ENCODE data around the gene ARSA.

ARSA gene

DNA sequence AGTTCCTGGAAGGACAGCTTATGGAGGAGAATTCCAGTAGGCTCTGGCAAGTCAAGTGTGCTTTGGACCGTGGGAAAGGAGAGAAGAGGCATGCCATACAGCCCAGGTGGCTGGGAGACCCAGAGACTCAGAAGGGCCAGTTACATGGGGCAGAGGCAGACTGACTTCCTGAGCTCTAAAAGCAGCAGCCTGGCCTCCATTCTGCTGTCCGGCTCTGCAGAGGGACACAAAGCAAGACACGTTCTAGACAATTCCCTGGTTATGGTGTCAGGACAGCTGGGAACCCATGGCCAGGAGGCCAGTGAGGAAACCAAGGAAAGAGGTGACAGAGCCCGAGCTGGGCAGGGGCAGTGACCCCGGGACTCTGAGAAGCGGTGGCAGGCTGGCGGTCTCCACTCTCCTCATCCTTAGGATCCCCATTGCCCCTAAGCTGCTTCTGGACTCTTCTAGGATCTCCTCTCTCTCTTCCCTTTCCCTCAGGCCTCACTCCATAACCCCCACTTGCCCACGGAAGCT lies 52.5 kb downstream of the ARSA start:
- no peak for DNase-seq (ENCODE audit: low read depth)
- H3K4me3 ChIP-seq (ENCODE audit: low read length) = no peak overlapping the region
- TF ChIP-seq, protein P1, sequence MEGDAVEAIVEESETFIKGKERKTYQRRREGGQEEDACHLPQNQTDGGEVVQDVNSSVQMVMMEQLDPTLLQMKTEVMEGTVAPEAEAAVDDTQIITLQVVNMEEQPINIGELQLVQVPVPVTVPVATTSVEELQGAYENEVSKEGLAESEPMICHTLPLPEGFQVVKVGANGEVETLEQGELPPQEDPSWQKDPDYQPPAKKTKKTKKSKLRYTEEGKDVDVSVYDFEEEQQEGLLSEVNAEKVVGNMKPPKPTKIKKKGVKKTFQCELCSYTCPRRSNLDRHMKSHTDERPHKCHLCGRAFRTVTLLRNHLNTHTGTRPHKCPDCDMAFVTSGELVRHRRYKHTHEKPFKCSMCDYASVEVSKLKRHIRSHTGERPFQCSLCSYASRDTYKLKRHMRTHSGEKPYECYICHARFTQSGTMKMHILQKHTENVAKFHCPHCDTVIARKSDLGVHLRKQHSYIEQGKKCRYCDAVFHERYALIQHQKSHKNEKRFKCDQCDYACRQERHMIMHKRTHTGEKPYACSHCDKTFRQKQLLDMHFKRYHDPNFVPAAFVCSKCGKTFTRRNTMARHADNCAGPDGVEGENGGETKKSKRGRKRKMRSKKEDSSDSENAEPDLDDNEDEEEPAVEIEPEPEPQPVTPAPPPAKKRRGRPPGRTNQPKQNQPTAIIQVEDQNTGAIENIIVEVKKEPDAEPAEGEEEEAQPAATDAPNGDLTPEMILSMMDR (IDR thresholded peaks at IDR 0.05; ENCODE audit: insufficient read depth, low read depth, low read length, missing control alignments) = no peak
